Muscle layer of colon (tissue), 2 donors: Measurements from ENCODE around the gene NR2E3.
"Not testable (repeated sequence)": the region's sequence is repeated elsewhere in the genome, so short reads cannot be mapped to it uniquely, and the experiment has no call there.

ENCODE experiments used
- H3K27ac ChIP-seq: one replicate; pipeline ENCODE4 v1.7.0; 2013; ENCODE audit warnings: low read depth, mild to moderate bottlenecking, low read length, moderate library complexity
- H3K27me3 ChIP-seq, 2 donors: one replicate each; pipeline ENCODE4 v1.7.0; 2013; ENCODE audit warnings: low read length in 2 of 2, mild to moderate bottlenecking in 2 of 2; ENCODE audit not compliant: insufficient read depth in 2 of 2, control insufficient read depth in 1 of 2
- H3K36me3 ChIP-seq: one replicate; pipeline ENCODE4 v1.7.0; 2013; ENCODE audit warnings: mild to moderate bottlenecking, low read length; ENCODE audit not compliant: insufficient read depth
- H3K4me1 ChIP-seq: one replicate; pipeline ENCODE4 v1.7.0; 2013; ENCODE audit warnings: mild to moderate bottlenecking, low read length; ENCODE audit not compliant: insufficient read depth
- H3K4me3 ChIP-seq, 2 donors: one replicate each; pipeline ENCODE4 v1.7.0; 2013; ENCODE audit warnings: low read length in 2 of 2, low read depth in 1 of 2, mild to moderate bottlenecking in 1 of 2, moderate library complexity in 1 of 2
- H3K9ac ChIP-seq: one replicate; pipeline ENCODE4 v1.7.0; 2013; ENCODE audit warnings: low read length
- H3K9me3 ChIP-seq: one replicate; pipeline ENCODE4 v1.7.0; 2013; ENCODE audit warnings: mild to moderate bottlenecking, low read length
- donor health status: abdominal sarcoma.
- donor health status: Adenocarcinoma of cecum.

The NR2E3 gene

GRCh38 chr15:71822890-71823630, 12.7 kb downstream of the NR2E3 start:
- Histone ChIP-seq H3K9me3 (peaks cover 6% of the 10 kb centered on the region), H3K27ac (no peak overlapping the region), H3K36me3 (peaks cover 29% of the 10 kb centered on the region), H3K4me3 (no peak overlapping the region), H3K9ac (no peak overlapping the region), H3K27me3 (no peaks in the 10 kb centered on the region), H3K4me1 (no peaks in the 10 kb centered on the region)

DNA sequence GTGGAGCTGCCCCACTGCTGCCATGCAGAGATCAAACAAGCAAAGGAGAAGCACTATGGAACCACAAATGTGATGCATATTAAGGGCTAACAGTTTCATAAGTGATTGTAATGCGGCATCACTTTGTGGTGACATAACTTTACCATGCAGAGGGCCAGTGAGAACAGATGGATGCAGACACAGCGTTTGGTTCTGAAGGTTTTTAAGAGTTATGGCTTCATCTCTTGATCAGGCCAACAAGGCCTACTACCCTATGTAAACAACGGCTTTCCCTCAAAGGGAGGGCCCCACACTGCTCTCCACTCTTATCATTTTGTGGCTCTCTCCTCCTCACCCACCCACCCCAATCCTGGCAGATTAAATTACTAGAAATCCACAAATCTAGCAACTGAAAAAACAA, 13.4 kb downstream of the NR2E3 start:
- Histone ChIP-seq H3K9ac (no peak overlapping the region), H3K4me1 (no peaks in the 10 kb centered on the region), H3K27me3 (no peaks in the 10 kb centered on the region), H3K36me3 (peaks cover 36% of the 10 kb centered on the region), H3K27ac (no peak overlapping the region), H3K9me3 (peaks cover 6% of the 10 kb centered on the region), H3K4me3 (no peak overlapping the region)

GRCh38 chr15:71825021-71825730, 14.8 kb downstream of the NR2E3 start:
- Histone ChIP-seq H3K27me3 (no peaks in the 10 kb centered on the region), H3K27ac (no peak overlapping the region), H3K4me1 (no peaks in the 10 kb centered on the region), H3K36me3 (peaks cover 49% of the 10 kb centered on the region), H3K9ac (no peak overlapping the region), H3K9me3 (peaks cover 6% of the 10 kb centered on the region), H3K4me3 (no peak overlapping the region)

DNA sequence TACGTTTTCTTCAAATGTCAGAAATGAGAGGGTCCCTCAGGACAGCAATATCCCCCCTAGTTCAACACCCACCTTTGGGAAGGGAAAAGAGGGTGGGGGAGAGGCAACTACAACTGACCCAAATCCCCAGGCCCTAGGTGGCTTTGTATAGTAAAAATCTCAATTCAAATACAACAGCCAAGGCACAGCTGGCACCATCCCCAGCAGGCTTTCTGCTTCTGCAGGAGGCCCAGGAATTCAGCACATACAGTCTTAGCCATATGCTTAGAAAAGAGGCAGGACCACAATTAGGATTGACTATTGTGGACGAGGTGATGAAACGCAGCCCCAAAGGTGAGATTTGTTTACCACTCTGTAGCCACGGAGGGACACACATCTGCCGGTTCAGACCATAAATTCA, 15.8 kb downstream of the NR2E3 start:
- H3K27me3 ChIP-seq, result no peaks in the 10 kb centered on the region
- no peak overlapping the region for H3K4me3 ChIP-seq
- no peak overlapping the region for H3K9ac ChIP-seq
- H3K9me3 ChIP-seq, result peaks cover 6% of the 10 kb centered on the region
- H3K36me3 ChIP-seq, result peaks cover 50% of the 10 kb centered on the region
- H3K4me1 ChIP-seq, result no peaks in the 10 kb centered on the region
- H3K27ac ChIP-seq, result no peak overlapping the region

- peaks cover 42% of the 10 kb centered on the region for H3K36me3 ChIP-seq
Measured at GRCh38 chr15:71830981-71831380, 20.6 kb downstream of the NR2E3 start.

DNA sequence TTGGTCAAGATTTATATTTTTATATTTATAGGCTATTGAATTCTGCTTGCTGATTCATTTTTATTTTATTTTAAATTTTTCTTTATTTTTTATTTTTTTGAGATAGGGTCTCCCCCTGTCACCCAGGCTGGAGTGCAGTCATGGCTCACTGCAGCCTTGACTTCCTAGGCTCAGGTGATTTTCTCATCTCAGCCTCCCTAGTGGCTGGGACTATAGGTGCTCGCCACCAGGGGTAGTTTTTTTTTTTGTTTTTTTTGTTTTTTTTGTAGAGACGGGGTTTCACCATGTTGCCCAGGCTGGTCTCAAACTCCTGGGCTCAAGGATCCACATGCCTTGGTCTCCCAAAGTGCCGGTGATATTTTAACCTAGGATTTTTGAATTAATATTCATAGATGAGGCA, 31.2 kb downstream of the NR2E3 start:
- Histone ChIP-seq H3K27ac (no peak overlapping the region), H3K4me1 (no peaks in the 10 kb centered on the region), H3K9ac (no peak overlapping the region), H3K4me3 (no peak overlapping the region), H3K36me3 (peaks cover 12% of the 10 kb centered on the region), H3K27me3 (no peaks in the 10 kb centered on the region), H3K9me3 (no peaks in the 10 kb centered on the region)

More at GRCh38 chr15:71830981-71831380, 20.6 kb downstream of the NR2E3 start:
- H3K9ac ChIP-seq, result no peak overlapping the region
- H3K27me3 ChIP-seq, result no peaks in the 10 kb centered on the region
- H3K4me3 ChIP-seq, result no peak overlapping the region
- no peaks in the 10 kb centered on the region for H3K9me3 ChIP-seq
- no peaks in the 10 kb centered on the region for H3K4me1 ChIP-seq
- H3K27ac ChIP-seq, result no peak overlapping the region

GRCh38 chr15:71844916-71845315, 34.6 kb downstream of the NR2E3 start:
- peaks cover 39% of the 10 kb centered on the region for H3K36me3 ChIP-seq
- H3K27ac ChIP-seq, result no peak overlapping the region
- no peak overlapping the region for H3K9ac ChIP-seq
- H3K9me3 ChIP-seq, result no peaks in the 10 kb centered on the region
- H3K27me3 ChIP-seq, result no peaks in the 10 kb centered on the region
- no peak overlapping the region for H3K4me3 ChIP-seq
- H3K4me1 ChIP-seq, result no peaks in the 10 kb centered on the region

GRCh38 chr15:71853543-71853942, 43.2 kb downstream of the NR2E3 start:
- Histone ChIP-seq H3K9ac (no peak overlapping the region), H3K27me3 (no peaks in the 10 kb centered on the region), H3K4me3 (no peak overlapping the region), H3K36me3 (peaks cover 44% of the 10 kb centered on the region), H3K4me1 (no peaks in the 10 kb centered on the region), H3K27ac (no peak overlapping the region), H3K9me3 (no peaks in the 10 kb centered on the region)

- H3K4me3 ChIP-seq, H3K27ac ChIP-seq: not testable (repeated sequence)
- peaks cover 27% of the 10 kb centered on the region for H3K36me3 ChIP-seq
Measured at GRCh38 chr15:71858232-71858631, 47.9 kb downstream of the NR2E3 start.

More at GRCh38 chr15:71858232-71858631, 47.9 kb downstream of the NR2E3 start:
- H3K4me1 ChIP-seq, H3K27me3 ChIP-seq, H3K9me3 ChIP-seq, H3K9ac ChIP-seq: not testable (repeated sequence)
